GM12801 (cell line): ENCODE results near the gene RMND5A.

Experiments
- TF ChIP-seq, protein P1 (sequence below): IDR thresholded peaks from one replicate; pipeline ENCODE4 v1.5.1; 2011; ENCODE audit warnings: control low read depth; ENCODE audit not compliant: insufficient read length; ENCODE audit errors: extremely low read depth

Gene RMND5A

DNA sequence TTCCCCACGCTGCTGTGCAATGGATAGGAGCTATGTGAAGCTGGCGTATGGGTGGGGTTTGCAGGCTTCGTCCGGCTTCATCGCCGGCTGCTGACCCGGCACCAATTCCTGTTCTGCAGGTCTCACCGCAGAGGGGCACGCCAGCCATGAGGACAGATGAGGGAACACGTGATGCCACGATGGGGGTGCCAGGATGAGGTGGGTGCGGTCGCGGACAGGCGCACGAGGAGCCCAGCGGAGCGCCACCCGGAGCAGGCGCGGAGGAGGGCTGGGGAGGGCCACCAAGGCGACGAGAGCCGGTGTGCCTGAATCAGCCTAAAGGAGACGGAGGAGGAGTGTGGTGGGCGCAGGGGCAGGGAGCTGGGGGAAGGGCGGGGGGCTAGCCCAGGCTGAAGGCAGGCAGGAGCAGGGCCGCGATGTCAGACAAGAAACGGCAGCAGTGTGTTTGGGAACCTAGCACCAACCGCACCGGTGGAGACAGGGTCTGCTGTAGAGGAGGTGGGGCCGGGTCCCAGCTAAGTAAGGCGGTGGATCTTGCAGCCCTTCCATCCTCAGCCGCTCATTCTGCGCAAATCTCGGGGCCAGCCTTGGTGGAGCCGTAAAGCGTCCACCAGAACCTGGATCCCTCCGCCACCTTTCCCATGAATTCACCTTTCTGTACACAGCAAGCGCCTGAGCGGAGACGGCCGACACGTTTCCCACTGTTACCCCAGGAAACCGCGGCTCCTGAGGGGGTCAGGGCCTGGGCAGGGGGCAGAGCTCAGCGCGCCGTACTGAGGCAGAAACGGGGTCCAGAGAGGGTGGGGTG is 87.6 kb downstream of the RMND5A start:
- TF ChIP-seq, protein P1, sequence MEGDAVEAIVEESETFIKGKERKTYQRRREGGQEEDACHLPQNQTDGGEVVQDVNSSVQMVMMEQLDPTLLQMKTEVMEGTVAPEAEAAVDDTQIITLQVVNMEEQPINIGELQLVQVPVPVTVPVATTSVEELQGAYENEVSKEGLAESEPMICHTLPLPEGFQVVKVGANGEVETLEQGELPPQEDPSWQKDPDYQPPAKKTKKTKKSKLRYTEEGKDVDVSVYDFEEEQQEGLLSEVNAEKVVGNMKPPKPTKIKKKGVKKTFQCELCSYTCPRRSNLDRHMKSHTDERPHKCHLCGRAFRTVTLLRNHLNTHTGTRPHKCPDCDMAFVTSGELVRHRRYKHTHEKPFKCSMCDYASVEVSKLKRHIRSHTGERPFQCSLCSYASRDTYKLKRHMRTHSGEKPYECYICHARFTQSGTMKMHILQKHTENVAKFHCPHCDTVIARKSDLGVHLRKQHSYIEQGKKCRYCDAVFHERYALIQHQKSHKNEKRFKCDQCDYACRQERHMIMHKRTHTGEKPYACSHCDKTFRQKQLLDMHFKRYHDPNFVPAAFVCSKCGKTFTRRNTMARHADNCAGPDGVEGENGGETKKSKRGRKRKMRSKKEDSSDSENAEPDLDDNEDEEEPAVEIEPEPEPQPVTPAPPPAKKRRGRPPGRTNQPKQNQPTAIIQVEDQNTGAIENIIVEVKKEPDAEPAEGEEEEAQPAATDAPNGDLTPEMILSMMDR: no peak

DNA sequence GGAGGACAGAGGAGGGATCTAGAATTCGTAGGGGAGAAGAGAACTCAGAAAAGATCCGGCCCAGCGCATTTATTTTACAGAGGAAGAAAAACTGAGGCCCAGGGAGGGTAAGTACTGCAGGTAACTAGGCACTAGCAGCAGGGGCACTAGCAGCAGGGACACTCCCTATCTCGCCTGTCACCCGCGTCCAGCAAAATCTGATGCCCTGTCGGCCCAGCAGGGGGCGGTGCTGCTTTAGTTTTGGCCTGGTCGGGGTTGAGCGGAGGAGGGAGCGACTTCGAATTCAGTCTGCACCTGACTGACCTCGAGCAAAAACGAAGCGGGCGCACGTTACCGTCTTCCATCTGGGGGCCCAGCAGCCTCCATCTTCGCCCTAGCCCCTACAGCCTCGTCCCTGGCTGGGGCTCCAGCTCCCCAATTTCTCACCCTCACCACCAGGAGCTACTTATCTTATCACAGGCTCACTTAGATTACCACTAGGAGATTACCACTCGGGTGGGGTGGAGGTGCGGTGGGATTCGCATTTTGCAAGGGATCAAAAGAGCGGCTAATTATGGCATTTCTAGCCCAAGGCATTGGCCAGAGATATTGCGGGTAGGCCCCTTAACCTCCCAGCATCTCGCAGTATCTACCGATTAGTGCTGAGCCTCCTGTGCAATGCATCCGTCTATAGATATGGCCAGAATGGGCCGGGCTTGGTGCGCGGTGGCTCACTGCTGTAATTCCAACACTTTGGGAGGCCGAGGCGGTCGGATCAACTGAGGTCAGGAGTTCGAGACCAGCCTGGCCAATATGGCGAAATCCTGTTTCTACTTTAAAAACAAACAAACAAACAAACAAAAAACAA is 88.4 kb downstream of the RMND5A start:
- TF ChIP-seq, protein P1: no peak

DNA sequence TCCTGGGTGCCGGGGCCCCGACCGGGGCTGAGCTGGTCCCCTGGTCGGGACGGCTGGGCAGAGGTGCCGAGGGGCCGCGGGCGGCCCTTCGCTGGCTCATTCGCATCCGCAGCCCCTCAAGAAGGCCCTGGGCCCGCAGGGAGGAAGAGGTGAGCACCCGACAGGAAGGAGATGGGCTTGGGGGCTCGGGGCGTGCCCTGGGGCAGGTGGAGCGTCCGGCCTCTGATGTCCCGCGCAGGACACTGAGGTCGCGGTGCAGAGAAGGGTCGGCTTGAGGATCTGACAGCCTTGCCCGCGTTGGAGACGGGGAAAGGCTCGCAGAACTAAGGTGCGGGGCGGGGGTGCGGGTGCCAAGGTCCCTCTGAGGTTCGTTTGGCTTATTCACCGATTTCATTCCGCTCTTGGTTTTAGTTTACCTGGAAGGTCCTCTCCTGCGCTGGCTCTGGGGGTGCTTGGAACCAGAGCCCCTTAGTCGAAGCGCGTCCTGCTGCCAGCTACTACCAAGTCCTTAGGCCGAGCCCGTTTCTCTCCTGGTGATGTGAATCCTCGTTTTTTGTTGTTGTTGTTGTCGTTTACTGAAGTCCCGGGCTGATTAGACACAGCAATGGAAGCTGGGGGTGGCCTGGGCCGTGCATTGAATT is 89.5 kb downstream of the RMND5A start:
- TF ChIP-seq, protein P1: no peak

DNA sequence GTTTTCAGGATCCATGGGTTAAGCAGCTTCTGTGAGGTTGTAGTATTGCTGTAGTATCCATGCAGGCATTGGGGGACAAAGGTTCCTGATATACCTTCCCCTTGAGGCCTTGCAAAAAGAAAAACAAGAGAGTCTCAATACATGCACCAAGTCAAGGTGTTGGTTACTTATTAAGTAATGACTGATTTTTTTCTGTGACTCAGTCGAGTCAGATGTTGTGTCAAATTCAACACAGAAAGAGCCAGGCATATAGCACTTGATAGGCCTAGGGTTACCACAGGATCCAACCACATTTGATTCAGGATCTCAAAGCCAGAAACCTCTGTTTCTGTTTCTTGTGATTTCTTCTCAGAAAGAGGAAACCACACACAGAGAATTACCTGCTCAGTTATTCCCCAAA is 95.5 kb downstream of the RMND5A start:
- TF ChIP-seq, protein P1: no peak

DNA sequence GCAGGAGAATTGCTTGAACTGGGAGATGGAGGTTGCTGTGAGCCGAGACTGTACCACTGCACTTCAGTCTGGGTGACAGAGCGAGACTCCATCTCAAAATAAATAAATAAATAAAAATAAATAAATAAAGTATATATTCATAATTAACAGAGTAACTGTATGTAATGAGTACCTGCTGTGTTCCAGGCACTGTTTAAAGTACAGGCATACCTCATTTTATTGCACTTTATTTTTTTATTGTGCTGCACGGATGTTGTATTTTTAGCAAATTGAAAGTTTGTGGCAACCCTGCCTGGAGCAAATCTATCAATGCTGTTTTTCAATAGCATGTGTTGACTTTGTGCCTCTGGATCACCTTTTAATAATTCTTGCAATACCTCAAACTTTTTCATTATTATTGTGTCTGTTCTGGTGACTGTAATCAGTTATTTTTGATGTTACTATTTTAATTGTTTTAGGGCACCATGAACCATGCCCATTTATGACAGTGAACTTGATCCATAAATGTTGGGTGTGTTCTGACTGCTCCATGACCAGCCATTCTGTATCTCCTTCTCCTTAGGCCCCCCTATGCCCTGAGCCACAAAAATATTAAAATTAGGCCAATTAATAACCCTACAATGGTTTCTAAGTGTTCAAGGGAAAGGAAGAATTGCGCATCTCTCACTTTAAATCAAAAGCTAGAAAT is 98.2 kb downstream of the RMND5A start:
- TF ChIP-seq, protein P1: no peak

DNA sequence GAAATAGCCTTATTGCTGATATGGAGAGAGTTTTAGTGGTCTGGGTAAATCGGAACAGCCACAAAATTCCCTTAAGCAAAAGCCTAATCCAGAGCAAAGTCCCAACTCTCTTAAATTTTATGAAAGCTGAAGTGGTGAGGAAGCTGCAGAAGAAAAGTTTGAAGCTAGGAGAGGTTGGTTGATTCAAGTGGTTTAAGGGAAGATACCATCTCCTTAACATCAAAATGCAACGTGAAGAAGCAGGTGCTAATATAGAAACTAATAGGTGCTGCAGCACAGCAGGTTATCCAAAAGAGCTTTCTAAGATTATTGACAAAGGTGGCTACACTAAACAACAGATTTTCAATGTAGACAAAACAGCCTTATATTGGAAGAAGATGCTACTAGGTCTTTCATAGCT is 98.9 kb downstream of the RMND5A start:
- TF ChIP-seq, protein P1: no peak
